HEK293T (cell line): ENCODE measurements around the gene FCN1.

ENCODE experiments used
- BHLHE40 ChIP-seq: fragments of 450-650 bp; IDR thresholded peaks from 2 replicates; pipeline ENCODE4 v1.6.1; 2016; ENCODE audit warnings: mild to moderate bottlenecking, moderate library complexity, borderline replicate concordance
- ELF4 ChIP-seq: fragments of 450-650 bp; IDR thresholded peaks from 2 replicates; pipeline ENCODE4 v1.6.1; 2017; ENCODE audit warnings: antibody characterized with exemption
- FOXA1 ChIP-seq: fragments of 450-650 bp; IDR thresholded peaks from 2 replicates; pipeline ENCODE4 v1.6.1; 2016; ENCODE audit warnings: mild to moderate bottlenecking
- FOXK2 ChIP-seq: fragments of 450-650 bp; IDR thresholded peaks from 2 replicates; pipeline ENCODE4 v1.6.1; 2016; ENCODE audit warnings: mild to moderate bottlenecking
- FOXM1 ChIP-seq: fragments of 450-650 bp; IDR thresholded peaks from 2 replicates; pipeline ENCODE4 v1.6.1; 2017; ENCODE audit warnings: mild to moderate bottlenecking, borderline replicate concordance
- HDGF ChIP-seq: fragments of 450-650 bp; IDR thresholded peaks from 2 replicates; pipeline ENCODE4 v1.6.1; 2017; ENCODE audit warnings: antibody characterized with exemption, borderline replicate concordance
- NFRKB ChIP-seq: fragments of 450-650 bp; IDR thresholded peaks from 2 replicates; pipeline ENCODE4 v1.6.1; 2016; ENCODE audit warnings: mild to moderate bottlenecking, moderate library complexity
- SP1 ChIP-seq: fragments of 450-650 bp; IDR thresholded peaks from 2 replicates; pipeline ENCODE4 v1.6.1; 2017
- SUZ12 ChIP-seq: fragments of 450-650 bp; IDR thresholded peaks from 2 replicates; pipeline ENCODE4 v1.6.1; 2016; ENCODE audit warnings: mild to moderate bottlenecking
- TF ChIP-seq, protein P1 (sequence below): fragments of 450-650 bp; IDR thresholded peaks from 2 replicates; pipeline ENCODE4 v1.6.1; 2016

DNA sequence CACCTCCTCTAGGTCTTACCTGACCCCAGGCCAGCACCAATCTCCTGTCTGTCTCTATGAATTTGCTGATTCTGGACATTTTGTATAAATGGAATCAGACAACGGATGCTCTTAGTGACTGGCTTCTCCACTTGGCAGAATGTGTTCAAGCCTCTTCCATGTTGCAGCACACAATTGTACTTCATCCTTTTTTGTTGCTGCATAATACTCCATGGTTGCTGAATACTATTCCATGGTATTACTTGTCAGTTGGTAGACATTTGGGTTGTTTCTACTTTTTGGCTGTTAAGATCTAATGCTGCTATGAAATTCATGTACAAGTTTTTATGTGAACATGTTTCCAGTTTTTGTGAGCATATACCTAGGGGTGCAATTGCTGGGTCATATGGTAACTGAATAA, 34.3 kb upstream of the FCN1 start:
- TF ChIP-seq FOXA1 (no peak), FOXM1 (no peak), SUZ12 (no peak), SP1 (no peak), FOXK2 (no peak), BHLHE40 (no peak), NFRKB (no peak), ELF4 (no peak), HDGF (no peak)
- TF ChIP-seq, protein P1, sequence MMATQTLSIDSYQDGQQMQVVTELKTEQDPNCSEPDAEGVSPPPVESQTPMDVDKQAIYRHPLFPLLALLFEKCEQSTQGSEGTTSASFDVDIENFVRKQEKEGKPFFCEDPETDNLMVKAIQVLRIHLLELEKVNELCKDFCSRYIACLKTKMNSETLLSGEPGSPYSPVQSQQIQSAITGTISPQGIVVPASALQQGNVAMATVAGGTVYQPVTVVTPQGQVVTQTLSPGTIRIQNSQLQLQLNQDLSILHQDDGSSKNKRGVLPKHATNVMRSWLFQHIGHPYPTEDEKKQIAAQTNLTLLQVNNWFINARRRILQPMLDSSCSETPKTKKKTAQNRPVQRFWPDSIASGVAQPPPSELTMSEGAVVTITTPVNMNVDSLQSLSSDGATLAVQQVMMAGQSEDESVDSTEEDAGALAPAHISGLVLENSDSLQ: no peak
